GM19328 (cell line): ENCODE data around the gene FAM81A.
"Not testable (repeated sequence)": the region's sequence is repeated elsewhere in the genome, so short reads cannot be mapped to it uniquely, and the experiment has no call there.

Experiments used
- ATAC-seq: cut with Tn5 transposase; IDR thresholded peaks from one replicate; pipeline ENCODE4 v1.9.1; 2021; ENCODE audit warnings: mild to moderate bottlenecking, moderate library complexity; ENCODE audit not compliant: unreplicated experiment

The FAM81A gene

DNA sequence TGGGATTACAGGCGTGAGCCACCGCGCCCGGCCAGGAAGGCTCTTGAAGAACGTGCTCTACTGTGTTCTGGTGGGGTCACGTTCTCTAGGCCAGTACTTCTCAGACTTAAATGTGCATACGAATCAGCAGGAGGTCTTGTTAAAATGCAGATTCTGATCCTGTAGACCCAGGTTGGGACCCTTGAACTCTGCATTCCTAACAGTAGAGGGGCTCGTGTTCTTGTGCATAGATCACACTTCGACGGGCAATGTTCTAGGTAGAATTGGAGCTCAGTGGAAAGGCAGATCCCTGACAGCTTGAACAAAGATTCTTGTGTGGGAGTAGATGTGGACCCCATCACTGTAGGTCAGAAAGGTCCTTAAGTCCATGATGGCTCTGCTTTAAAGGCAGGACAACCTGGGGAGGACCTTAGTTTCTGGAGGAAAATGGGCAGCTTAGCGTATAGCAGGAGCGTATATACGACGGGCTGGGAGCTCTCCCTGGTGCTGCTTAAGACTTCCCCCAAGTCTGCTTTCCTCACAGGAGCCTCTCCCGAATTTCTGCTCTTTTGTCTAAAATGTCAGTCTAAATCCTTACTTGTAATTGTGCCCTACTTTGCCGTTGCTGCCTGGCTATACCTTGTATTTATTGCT is 16.9 kb upstream of the FAM81A start:
- ATAC-seq: no peak

DNA sequence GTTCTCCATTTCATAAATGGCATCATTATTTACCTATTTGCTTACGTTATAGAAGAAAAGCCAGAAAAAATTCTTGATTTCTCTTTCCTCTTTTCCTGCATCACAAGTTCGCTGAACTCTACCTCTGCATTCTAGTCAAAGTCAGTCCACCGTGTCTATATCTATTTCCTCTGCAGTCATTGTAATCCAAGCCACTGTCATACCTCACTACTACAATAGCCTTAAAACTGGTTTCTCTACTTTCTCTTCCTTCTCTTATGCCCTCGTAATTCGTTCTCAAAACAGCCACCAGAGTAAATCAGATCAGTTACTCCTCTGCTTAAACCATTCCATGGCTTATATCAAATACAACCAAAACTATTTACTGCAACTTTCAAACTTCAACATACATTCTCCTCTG is 13.4 kb upstream of the FAM81A start:
- ATAC-seq: no peak

- ATAC-seq: not testable (repeated sequence)
These were observed 9.1 kb upstream of the FAM81A start for GRCh38 chr15:59428898-59429297.

DNA sequence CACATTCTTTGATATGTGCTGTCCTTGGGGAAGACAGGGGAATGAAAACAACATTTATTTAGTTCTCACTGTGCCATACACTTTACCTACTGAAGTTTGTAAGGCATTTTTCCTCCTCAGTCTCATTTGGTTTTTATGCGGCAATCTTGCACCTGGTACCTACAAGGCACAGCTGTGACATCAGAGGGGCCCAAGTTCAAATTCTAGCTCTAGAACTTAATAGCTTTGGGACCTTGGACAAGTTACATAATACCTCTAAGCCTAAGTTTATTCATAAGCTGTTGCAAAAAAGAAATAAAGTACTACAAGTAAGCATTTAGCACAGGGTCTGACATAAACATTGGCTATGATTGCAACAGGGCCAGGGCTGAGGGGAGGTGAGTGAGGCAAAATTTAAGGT is 5.6 kb upstream of the FAM81A start:
- no peak for ATAC-seq

GRCh38 chr15:59434481-59434880 is 3.5 kb upstream of the FAM81A start:
- no peak for ATAC-seq

- no peak for ATAC-seq
These were observed 1.2 kb upstream of the FAM81A start for GRCh38 chr15:59436774-59437141.

DNA sequence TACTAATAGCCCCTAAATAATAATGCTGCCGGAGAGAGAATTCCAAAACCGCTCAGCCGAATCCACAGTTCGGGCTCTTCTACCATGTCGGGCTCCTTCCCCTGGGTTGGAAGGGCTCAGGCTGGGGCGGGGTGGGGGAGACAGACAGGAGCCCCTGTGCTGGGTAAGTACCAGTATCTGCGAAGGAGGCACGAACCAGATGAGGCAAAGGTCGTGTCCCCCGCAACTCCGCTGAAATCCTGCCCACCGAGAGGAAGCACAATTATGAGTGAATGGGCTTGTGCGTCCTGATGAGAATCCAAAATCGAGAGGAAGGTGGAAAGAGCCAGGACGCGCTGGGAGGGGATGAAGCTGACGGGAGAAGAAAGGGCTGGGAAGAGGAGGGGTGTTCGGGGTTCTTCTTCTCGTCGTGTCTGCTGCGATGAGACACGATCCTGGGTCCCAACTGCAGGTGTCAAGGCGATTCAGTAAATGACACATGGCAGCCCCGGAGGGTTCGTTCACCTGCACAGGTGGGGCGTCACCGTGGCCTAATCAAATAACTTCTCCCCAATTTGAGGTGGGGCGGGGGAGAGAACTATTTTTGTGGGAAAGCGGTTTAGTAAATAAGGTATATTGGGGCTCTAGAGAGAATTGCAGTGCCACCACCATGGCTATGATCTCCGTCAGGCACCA is 707 bp upstream of the FAM81A start:
- no peak for ATAC-seq

- ATAC-seq: no peak
These were observed 772 bp downstream of the FAM81A start for GRCh38 chr15:59438625-59439290.

- ATAC-seq: no peak
These were observed 1.6 kb downstream of the FAM81A start for GRCh38 chr15:59439576-59439975.

DNA sequence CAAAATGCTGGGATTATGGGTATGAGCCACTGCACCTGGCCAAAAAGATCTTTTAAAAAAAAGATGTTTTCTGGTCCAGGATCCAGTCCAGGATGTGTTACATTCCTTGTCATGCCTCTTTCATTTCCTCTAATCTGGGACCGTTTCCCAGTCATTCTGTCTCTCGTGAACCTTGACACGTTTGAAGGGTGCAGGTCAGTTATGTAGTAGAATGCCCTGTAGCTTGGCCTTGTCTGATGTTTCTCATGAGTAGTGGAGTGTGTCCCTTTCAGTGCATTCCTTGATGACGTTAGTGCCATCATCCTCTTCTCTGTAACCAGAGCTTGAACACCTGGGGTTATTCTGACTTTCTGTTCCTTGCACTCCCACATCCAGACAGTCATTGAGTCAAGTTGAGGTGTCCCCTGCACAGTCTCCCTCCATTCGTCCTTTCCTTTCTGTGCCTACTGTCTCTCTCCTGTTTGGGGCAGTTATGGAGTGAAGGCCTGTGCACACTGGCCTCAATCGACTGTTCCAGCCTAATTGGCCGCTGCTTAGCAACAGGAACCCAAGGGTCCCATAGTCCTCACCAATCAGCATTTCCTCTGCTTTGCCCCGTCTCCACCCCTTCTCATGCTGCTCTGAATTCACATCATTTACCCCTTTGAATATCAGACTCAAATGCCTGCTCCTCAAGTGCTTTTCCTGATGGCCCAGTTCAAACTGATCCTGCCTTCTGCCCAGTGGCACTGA is 5.5 kb downstream of the FAM81A start:
- no peak for ATAC-seq

GRCh38 chr15:59444081-59444835 is 6.3 kb downstream of the FAM81A start:
- no peak for ATAC-seq

DNA sequence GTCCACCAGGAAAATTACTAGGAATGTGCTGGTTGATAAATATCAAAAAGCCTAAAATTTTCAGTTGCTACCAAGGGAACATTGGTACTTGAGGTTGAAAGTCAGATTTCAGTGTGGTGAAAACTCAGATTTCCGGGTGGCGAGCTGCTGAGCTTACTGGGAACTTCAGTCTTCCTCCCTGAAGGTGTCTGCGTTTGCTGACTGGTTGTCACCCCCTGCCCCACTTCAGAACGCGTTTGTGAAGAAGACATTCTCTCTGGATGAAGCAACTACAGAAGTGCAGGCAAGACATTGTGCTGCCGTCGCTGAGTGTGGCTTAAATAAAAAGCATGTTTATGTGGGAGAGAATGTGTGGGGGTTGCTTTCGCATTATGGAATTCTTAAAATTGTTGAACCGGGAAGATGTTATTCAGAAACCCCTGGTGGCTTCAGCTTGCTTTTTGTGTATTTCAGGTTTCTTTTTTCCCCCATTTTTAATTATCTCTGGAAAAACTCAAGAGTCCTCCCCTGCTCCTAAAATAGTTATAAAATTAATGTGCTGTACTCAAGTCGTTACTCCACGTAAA is 7.1 kb downstream of the FAM81A start:
- ATAC-seq: no peak

GRCh38 chr15:59446232-59446957 is 8.4 kb downstream of the FAM81A start:
- ATAC-seq: no peak

DNA sequence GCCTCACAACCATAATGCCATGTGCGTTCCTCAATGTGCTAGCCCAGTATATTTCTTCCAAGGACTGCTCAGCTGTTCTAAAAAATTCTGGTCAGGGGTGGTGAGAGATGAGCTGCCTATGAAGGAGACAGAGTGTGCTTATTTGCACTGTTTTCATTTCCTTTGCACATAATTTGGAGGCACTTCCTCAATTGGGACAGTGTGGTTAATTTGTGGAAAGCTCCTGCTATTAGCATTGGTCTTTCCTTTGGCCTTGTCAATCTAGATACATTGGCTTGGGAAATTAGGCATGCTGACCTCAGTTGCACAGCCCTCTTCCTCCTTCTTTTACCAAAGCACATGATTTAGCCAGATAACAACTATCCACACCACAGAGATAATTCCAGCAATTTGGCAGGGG is 9.4 kb downstream of the FAM81A start:
- no peak for ATAC-seq

DNA sequence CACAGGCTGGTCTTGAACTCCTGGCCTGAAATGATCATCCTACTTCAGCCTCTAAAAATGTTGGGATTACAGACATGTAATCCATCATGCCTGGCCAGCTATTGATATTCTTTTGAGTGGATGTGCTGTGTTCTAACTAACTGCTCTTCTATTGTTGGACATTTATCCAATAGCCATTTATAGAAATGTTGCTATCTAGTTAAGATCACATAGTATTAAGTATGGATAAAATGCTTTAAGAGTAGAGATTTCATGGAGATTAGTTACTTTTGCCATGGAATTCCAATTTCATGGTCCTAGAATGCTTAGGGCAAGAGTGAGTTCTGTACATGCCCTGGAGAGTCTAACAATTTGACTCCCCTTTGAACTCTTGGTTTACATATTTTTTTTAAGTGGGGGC is 10.9 kb downstream of the FAM81A start:
- ATAC-seq: no peak

GRCh38 chr15:59453474-59454215 is 15.7 kb downstream of the FAM81A start:
- no peak for ATAC-seq

- no peak for ATAC-seq
These were observed 18.1 kb downstream of the FAM81A start for GRCh38 chr15:59456114-59456513.

GRCh38 chr15:59457103-59457502 is 19.1 kb downstream of the FAM81A start:
- no peak for ATAC-seq

- no peak for ATAC-seq
These were observed 23.5 kb downstream of the FAM81A start for GRCh38 chr15:59461521-59461920.
